DND-41 (cell line): ENCODE results near the gene PPP1R14B.

ENCODE experiments used
- ATAC-seq: fragments of 200-7000 bp; cut with Tn5 transposase; 3 replicates; pipeline ENCODE4 v1.9.1; 2021; ENCODE audit warnings: low read depth; ENCODE audit not compliant: insufficient read depth
- DNase-seq: peaks from one replicate; pipeline ENCODE4 v3.0.0-alpha.2; 2020
- H2AFZ ChIP-seq: 2 replicates; pipeline ENCODE4 v1.6.0; 2012; ENCODE audit warnings: low read depth, low read length
- H3K27ac ChIP-seq: 2 replicates; pipeline ENCODE4 v1.5.1; 2012; ENCODE audit warnings: low read length, inconsistent platforms
- H3K27me3 ChIP-seq: fragments of 200-600 bp; sonication (generic); 2 replicates; pipeline ENCODE4 v1.6.0; 2012; ENCODE audit warnings: low read length, mild to moderate bottlenecking, inconsistent platforms; ENCODE audit not compliant: insufficient read depth, poor library complexity
- H3K36me3 ChIP-seq: 2 replicates; pipeline ENCODE4 v1.5.1; 2012; ENCODE audit warnings: low read length, inconsistent platforms; ENCODE audit not compliant: insufficient read depth
- H3K4me1 ChIP-seq: 2 replicates; pipeline ENCODE4 v1.5.1; 2012; ENCODE audit warnings: mild to moderate bottlenecking, low read length; ENCODE audit not compliant: insufficient read depth
- H3K4me2 ChIP-seq: 2 replicates; pipeline ENCODE4 v1.6.0; 2012; ENCODE audit warnings: mild to moderate bottlenecking, moderate library complexity, low read length, inconsistent platforms; ENCODE audit not compliant: insufficient read depth
- H3K4me3 ChIP-seq, 2 experiments: fragments of 200-600 bp in 1 of 2; shearing (Covaris generic) in 1 of 2; 2 replicates each; pipeline ENCODE4 v1.5.1; 2012 to 2016; ENCODE audit warnings: inconsistent platforms in 2 of 2, low read length in 2 of 2, mild to moderate bottlenecking in 2 of 2, low read depth in 1 of 2, moderate library complexity in 1 of 2
- H3K79me2 ChIP-seq: 2 replicates; pipeline ENCODE4 v1.6.0; 2012; ENCODE audit warnings: low read length, inconsistent platforms; ENCODE audit not compliant: insufficient read depth
- H3K9ac ChIP-seq: 2 replicates; pipeline ENCODE4 v1.6.0; 2012; ENCODE audit warnings: low read depth, mild to moderate bottlenecking, inconsistent platforms, low read length, moderate library complexity
- H3K9me3 ChIP-seq: 2 replicates; pipeline ENCODE4 v1.5.1; 2012; ENCODE audit warnings: low read length, moderate library complexity, mild to moderate bottlenecking, inconsistent platforms; ENCODE audit not compliant: insufficient read depth, severe bottlenecking
- H4K20me1 ChIP-seq: 2 replicates; pipeline ENCODE4 v1.6.0; 2012; ENCODE audit warnings: low read length; ENCODE audit not compliant: insufficient read depth
- EZH2 ChIP-seq: IDR thresholded peaks from 3 replicates; pipeline ENCODE4 v1.6.1; 2012; ENCODE audit warnings: borderline replicate concordance, low read depth, mild to moderate bottlenecking, moderate library complexity, low read length, inconsistent platforms; ENCODE audit not compliant: severe bottlenecking
- TF ChIP-seq, protein P1 (sequence below): IDR thresholded peaks from 2 replicates; pipeline ENCODE4 v1.5.1; 2012; ENCODE audit warnings: borderline replicate concordance, low read length, moderate library complexity, mild to moderate bottlenecking; ENCODE audit not compliant: poor library complexity, severe bottlenecking; ENCODE audit errors: extremely low read depth

Gene PPP1R14B, protein sequence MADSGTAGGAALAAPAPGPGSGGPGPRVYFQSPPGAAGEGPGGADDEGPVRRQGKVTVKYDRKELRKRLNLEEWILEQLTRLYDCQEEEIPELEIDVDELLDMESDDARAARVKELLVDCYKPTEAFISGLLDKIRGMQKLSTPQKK

DNA sequence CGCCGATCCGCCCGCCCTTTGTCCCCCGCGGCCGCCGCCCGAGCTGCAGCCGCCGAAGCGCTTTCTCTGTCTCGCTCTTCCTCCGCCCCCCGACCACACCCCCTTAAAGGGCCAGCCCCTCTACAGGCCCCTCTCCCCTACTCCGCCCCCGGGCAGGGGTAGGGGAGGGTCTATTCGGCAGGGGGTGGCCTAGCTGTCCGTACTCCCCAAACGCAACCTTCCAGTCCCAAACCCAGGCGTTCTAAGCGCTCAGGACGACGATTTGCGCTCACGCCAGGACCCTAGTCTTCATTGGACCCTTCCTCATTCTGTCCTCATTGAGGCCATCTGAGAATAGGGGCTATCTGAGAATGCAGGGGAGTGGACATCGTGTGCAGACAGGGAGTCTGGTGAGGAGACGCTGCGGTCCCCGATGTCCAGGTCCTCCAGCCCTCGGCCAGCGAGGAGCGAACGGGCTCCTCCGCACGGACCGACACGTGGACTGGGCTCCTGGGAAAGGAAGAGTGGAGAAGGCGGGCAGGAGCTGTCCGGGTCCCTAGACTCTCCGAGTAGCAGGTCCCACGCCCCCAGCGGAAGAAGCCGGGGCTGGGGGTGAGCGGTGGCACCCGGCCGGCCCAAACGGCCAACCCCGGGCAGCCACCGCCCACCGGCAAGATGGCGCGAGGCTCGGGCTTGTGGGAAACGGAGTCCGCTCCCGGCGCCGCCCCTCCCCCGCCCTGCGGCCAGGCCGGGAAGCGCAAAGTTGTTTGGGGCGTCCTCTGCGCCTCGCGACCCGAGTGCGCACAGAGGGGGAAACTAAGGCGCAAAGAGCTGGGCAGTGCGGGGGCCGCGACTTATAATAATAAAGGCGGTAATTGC lies at the start of gene PPP1R14B:
PPP1R14B (minus strand) TSS at position 73 of the 858 bp plus-strand sequence. CDS start 270 bp downstream, outside the sequence.
- TF ChIP-seq, protein P1, sequence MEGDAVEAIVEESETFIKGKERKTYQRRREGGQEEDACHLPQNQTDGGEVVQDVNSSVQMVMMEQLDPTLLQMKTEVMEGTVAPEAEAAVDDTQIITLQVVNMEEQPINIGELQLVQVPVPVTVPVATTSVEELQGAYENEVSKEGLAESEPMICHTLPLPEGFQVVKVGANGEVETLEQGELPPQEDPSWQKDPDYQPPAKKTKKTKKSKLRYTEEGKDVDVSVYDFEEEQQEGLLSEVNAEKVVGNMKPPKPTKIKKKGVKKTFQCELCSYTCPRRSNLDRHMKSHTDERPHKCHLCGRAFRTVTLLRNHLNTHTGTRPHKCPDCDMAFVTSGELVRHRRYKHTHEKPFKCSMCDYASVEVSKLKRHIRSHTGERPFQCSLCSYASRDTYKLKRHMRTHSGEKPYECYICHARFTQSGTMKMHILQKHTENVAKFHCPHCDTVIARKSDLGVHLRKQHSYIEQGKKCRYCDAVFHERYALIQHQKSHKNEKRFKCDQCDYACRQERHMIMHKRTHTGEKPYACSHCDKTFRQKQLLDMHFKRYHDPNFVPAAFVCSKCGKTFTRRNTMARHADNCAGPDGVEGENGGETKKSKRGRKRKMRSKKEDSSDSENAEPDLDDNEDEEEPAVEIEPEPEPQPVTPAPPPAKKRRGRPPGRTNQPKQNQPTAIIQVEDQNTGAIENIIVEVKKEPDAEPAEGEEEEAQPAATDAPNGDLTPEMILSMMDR, result no peak
- TF ChIP-seq EZH2, result no peak
- peaks cover 31% of the 10 kb centered on the region for H4K20me1 ChIP-seq
- DNase-seq (peak; percentile 91), ATAC-seq (peak; percentile 61)
- H3K4me1 ChIP-seq, result peaks cover 61% of the 10 kb centered on the region
- H3K27me3 ChIP-seq, result no peaks in the 10 kb centered on the region
- H3K36me3 ChIP-seq, result peaks cover 30% of the 10 kb centered on the region
- peak within 1 kb of the TSS; percentile 82 to 90 for H3K4me3 ChIP-seq
- H3K27ac ChIP-seq, result peak within 1 kb of the TSS; percentile 91
- peaks cover 43% of the 10 kb centered on the region for H3K79me2 ChIP-seq
- peak within 1 kb of the TSS; percentile 71 for H2AFZ ChIP-seq
- peak within 1 kb of the TSS; percentile 83 for H3K9ac ChIP-seq
- H3K9me3 ChIP-seq, result no peaks in the 10 kb centered on the region
- H3K4me2 ChIP-seq, result peak within 1 kb of the TSS; percentile 93

DNA sequence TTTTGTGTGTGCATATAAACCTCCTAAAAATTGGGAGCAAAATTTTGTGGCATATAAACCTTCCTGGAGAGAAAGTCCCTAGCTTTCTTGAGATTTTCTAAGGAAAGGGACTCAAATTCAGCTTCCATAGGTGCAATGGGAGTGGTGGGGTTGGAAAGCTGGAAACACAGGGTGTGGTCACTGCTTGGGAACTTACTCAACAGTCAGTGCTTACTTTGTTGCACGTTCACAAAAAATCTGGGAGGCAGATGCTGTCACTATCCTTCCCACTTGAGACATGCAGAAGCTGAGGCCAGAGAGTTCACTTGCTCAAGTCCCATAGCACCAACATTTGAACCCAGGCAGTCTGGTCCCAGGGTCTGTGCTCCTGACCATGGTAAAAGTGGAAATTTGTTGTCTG lies 49.5 kb upstream of the PPP1R14B start:
- no peak overlapping the region for H3K9ac ChIP-seq
- ATAC-seq (no peak), DNase-seq (no peak)
- no peaks in the 10 kb centered on the region for H3K9me3 ChIP-seq
- H3K4me1 ChIP-seq, result peaks cover 8% of the 10 kb centered on the region
- H3K36me3 ChIP-seq, result no peaks in the 10 kb centered on the region
- H3K4me2 ChIP-seq, result no peak overlapping the region
- H4K20me1 ChIP-seq, result peaks cover 4% of the 10 kb centered on the region; the same call in 1 of the 2 replicates
- H3K79me2 ChIP-seq, result no peaks in the 10 kb centered on the region
- TF ChIP-seq, protein P1, result no peak
- no peak for TF ChIP-seq EZH2
- no peak overlapping the region for H3K4me3 ChIP-seq
- no peak overlapping the region for H3K27ac ChIP-seq
- H3K27me3 ChIP-seq, result peaks cover 16% of the 10 kb centered on the region
- H2AFZ ChIP-seq, result no peak overlapping the region

DNA sequence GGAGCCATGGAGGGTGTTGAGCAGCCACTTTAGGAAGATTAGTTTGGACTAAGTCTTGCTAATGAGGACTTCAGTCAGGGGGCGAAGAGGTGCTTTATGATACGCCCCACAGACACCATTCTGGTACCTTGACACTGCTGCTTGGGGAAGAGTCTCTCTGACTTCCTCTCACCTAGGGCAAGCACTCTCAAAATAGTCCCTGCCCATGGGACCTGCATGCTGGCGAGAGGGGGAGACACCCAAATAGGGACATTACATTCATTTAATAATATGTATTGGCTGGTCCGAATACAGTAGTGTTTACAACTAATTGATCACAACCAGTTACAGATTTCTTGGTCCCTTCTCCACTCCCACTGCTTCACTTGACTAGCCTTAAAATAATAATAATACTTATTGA lies 49.0 kb upstream of the PPP1R14B start:
- Histone ChIP-seq H3K9ac (no peak overlapping the region), H3K79me2 (no peaks in the 10 kb centered on the region), H4K20me1 (peaks cover 3% of the 10 kb centered on the region; the same call in 1 of the 2 replicates), H3K4me2 (no peak overlapping the region), H3K9me3 (no peaks in the 10 kb centered on the region), H3K27me3 (peaks cover 16% of the 10 kb centered on the region), H3K27ac (no peak overlapping the region), H3K4me1 (peaks cover 3% of the 10 kb centered on the region), H3K36me3 (no peaks in the 10 kb centered on the region), H2AFZ (no peak overlapping the region), H3K4me3 (no peak overlapping the region)
- DNase-seq, result no peak
- TF ChIP-seq, protein P1, result no peak
- TF ChIP-seq EZH2, result no peak
- no peak for ATAC-seq
